Epidermal melanocyte (primary cell): Measurements from ENCODE around the gene CCDC188.

Experiments
- DNase-seq: peaks from one replicate; pipeline ENCODE4 v3.0.0; 2011; ENCODE audit warnings: low spot score; ENCODE audit not compliant: insufficient read length

The CCDC188 gene

GRCh38 chr22:20107471-20107901, 43.4 kb downstream of the CCDC188 start:
- DNase-seq, result no peak

DNA sequence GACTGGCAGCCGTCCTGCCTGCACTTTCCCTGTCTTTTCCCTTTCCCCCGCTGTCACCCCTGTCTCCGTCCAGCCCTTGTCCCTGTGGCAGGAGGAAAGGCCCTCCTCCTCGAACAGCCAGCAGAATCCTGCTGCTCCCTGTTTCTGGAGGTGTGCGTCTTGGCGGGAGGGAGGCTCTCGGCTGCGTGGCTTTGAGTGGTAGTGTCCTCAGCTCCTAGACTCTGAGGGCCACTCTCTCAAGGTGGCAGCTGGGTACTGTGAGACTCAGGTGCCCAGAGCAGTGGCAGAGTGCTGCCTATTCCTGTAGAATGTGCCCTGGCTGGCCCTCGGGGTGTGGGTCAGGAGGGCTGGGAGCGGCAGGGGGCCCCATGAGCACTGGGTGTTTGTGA, 44.0 kb downstream of the CCDC188 start:
- DNase-seq, result no peak

DNA sequence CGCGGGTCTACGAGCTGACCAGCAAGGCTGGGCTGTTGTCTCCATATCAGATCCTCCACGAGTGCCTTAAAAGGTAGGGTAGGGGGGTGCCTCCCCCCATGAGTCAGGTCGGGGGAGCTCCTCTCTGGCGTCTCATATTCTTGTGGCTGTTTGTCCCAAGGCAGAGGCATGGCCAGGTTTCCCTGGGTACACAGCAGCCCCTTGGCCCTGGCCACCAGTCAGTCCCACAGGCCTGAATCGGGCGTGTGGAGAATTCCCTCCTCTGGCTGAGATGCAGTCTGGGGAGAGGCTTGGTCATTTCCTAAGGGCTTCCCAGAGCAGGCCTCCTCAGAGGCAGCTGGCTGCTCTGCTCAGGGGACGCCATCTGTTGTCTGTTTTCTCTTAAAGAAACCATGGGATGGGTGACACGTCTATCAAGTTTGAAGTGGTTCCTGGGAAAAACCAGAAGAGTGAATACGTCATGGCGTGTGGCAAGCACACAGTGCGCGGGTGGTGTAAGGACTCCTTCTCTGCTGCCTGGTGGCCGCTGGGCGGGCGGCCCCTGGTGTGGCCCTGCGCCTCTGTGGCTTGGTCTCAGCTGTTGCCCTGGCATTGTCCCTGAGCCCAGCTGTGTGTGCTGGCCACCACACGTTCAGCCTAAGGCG, 44.5 kb downstream of the CCDC188 start:
- no peak for DNase-seq

- DNase-seq, result no peak
Measured at GRCh38 chr22:20105456-20106204, 45.2 kb downstream of the CCDC188 start.

GRCh38 chr22:20102203-20102780, 48.6 kb downstream of the CCDC188 start:
- DNase-seq, result no peak

GRCh38 chr22:20101638-20102037, 49.2 kb downstream of the CCDC188 start:
- no peak for DNase-seq

- DNase-seq, result no peak
Measured at GRCh38 chr22:20099099-20099711, 51.6 kb downstream of the CCDC188 start.
